Memory B cell (primary cell): Measurements from ENCODE around the gene LPGAT1.

Experiments
- ATAC-seq: fragments of 150-1000 bp; cut with Tn5 transposase; 2 replicates; pipeline ENCODE4 v1.10.0; 2021; ENCODE audit warnings: low read depth, mild to moderate bottlenecking, moderate library complexity
- DNase-seq, 2 donors: peaks; one replicate each; pipeline ENCODE4 v3.0.0; 2022; ENCODE audit warnings: low spot score in 2 of 2
- H3K27ac Mint-ChIP-seq: one replicate; pipeline ENCODE4 v1.8.0; 2022; ENCODE audit warnings: mild to moderate bottlenecking, moderate library complexity, mixed read lengths
- H3K27me3 Mint-ChIP-seq: one replicate; pipeline ENCODE4 v1.8.0; 2022; ENCODE audit warnings: mixed read lengths
- H3K36me3 Mint-ChIP-seq: one replicate; pipeline ENCODE4 v1.8.0; 2022; ENCODE audit warnings: mild to moderate bottlenecking, mixed read lengths
- H3K4me1 Mint-ChIP-seq: one replicate; pipeline ENCODE4 v1.8.0; 2022; ENCODE audit warnings: mixed read lengths
- H3K4me3 Mint-ChIP-seq: one replicate; pipeline ENCODE4 v1.8.0; 2022; ENCODE audit warnings: mild to moderate bottlenecking, moderate library complexity, mixed read lengths
- H3K9me3 Mint-ChIP-seq: one replicate; pipeline ENCODE4 v1.8.0; 2022; ENCODE audit warnings: mixed read lengths

LPGAT1 gene

GRCh38 chr1:211739671-211740411, 90.7 kb downstream of the LPGAT1 start:
- Mint-ChIP-seq H3K27me3 (peaks cover 2% of the 10 kb centered on the region), H3K4me3 (no peak overlapping the region), H3K9me3 (no peaks in the 10 kb centered on the region), H3K4me1 (peaks cover 20% of the 10 kb centered on the region), H3K27ac (no peak overlapping the region), H3K36me3 (no peaks in the 10 kb centered on the region)
- DNase-seq (no peak), ATAC-seq (peak; percentile 68)

- Mint-ChIP-seq H3K27ac (peak overlapping the region; percentile 28), H3K27me3 (peaks cover 2% of the 10 kb centered on the region), H3K9me3 (no peaks in the 10 kb centered on the region), H3K4me1 (peaks cover 20% of the 10 kb centered on the region), H3K36me3 (no peaks in the 10 kb centered on the region), H3K4me3 (no peak overlapping the region)
- ATAC-seq = no peak
- DNase-seq = no peak
Measured at GRCh38 chr1:211738691-211739301, 91.8 kb downstream of the LPGAT1 start.

DNA sequence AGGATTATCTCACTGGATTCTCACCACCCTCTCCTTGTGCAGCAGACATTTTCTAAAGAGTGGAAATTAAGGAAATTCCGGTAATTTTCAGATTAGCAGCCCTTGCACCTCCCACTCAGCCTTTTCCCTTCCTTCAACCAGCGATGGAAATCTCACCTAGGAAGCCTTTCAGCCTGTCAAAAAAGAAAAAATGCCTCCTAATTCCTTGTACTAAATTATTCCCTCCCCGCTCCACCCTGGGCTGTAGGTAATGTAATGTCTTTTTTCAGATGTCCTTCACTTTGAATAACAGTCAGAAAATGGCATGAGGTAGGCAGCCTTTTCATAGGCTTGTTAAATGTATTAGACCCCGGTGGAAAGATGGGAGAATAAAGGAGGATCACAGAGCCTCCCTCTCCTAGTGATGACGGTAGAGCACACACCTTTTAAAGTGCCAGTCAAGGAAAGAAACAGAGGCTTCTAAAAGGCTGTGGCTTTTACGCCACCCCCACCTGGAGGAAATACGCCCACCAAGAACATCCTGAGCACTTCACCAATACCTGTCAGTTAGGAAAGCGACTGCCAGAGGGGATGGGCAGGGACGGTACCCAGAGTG, 92.4 kb downstream of the LPGAT1 start:
- Mint-ChIP-seq H3K27ac (peak overlapping the region; percentile 28), H3K4me1 (peaks cover 20% of the 10 kb centered on the region), H3K36me3 (no peaks in the 10 kb centered on the region), H3K9me3 (no peaks in the 10 kb centered on the region), H3K4me3 (no peak overlapping the region), H3K27me3 (peaks cover 3% of the 10 kb centered on the region)
- no peak for ATAC-seq
- DNase-seq = no peak

DNA sequence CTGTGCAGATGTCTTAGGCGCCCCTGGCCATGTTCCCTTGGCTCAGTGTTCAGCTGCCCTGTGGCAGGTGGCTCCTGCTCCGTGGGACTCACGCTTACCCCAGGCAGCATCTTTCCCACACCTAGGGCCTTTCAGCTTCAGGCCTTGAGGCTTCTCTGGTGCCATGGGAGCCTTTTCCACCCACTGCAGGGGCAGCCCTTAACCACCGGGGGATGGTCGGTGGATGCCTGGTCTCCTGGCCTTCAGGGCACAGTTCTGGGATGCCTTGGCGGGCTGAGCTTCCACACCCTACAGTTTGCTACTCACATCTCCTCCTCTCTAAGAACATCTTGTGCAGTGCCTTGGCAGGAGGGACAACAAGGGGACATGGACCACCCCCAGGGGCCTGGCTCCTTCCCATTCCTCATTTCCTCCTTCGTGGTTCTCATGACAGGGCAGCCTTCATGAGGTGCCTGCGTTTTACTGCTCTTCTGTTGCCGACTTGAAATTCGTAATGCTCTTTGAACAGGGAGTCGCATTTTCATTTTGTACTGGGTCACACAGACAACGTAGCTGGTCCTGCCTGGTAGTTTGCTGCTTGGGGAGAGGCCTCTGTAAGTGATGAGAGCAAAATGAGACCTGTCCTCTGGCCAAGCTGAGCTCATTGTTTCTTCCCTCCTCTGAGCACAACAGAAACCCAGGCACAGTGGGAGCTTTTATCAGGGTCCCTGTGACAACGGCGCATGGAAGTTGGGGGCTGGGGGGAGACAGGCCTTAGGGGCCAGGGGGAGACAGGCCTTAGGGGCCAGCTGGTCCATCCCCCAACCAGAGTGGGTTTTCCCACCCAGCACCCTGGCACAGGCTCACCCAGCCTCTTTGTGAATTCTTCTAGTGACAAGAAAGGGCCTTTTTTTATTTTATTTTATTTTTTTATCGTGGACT, 93.2 kb downstream of the LPGAT1 start:
- DNase-seq (no peak), ATAC-seq (no peak)
- no peaks in the 10 kb centered on the region for H3K36me3 Mint-ChIP-seq
- H3K27me3 Mint-ChIP-seq = peaks cover 3% of the 10 kb centered on the region
- peaks cover 24% of the 10 kb centered on the region for H3K4me1 Mint-ChIP-seq
- no peak overlapping the region for H3K4me3 Mint-ChIP-seq
- no peaks in the 10 kb centered on the region for H3K9me3 Mint-ChIP-seq
- peak overlapping the region; percentile 30 for H3K27ac Mint-ChIP-seq

DNA sequence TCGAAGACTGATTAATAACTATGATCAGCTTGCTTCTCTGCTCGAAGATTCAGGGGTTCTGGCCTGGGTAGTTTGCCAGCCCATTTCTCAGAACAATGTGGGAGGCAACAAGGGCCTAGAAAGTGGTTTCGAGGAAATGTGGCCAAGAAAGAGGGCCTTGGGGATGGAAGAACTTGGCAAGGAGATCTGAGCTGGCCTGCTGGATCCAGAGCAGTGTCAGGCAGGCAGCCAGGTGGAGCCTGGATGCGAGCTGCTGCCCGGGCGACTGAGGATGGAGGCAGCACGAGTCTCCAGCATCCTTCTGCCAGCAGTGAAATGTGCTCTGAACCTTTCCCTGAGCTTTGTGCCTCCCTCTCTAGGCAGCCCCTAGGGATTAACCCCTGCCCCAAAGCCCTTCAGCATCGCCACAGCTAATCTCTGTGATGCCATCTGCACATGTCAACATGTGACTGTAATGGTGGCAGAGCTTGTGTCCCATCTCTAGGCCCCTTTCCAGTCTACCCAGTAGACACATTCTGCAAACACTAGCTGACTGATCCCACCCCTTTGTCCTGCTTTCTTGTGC, 94.1 kb downstream of the LPGAT1 start:
- ATAC-seq = no peak
- no peak overlapping the region for H3K4me3 Mint-ChIP-seq
- H3K4me1 Mint-ChIP-seq = peaks cover 27% of the 10 kb centered on the region
- peaks cover 3% of the 10 kb centered on the region for H3K27me3 Mint-ChIP-seq
- no peak for DNase-seq
- H3K9me3 Mint-ChIP-seq = no peaks in the 10 kb centered on the region
- no peaks in the 10 kb centered on the region for H3K36me3 Mint-ChIP-seq
- no peak overlapping the region for H3K27ac Mint-ChIP-seq

DNA sequence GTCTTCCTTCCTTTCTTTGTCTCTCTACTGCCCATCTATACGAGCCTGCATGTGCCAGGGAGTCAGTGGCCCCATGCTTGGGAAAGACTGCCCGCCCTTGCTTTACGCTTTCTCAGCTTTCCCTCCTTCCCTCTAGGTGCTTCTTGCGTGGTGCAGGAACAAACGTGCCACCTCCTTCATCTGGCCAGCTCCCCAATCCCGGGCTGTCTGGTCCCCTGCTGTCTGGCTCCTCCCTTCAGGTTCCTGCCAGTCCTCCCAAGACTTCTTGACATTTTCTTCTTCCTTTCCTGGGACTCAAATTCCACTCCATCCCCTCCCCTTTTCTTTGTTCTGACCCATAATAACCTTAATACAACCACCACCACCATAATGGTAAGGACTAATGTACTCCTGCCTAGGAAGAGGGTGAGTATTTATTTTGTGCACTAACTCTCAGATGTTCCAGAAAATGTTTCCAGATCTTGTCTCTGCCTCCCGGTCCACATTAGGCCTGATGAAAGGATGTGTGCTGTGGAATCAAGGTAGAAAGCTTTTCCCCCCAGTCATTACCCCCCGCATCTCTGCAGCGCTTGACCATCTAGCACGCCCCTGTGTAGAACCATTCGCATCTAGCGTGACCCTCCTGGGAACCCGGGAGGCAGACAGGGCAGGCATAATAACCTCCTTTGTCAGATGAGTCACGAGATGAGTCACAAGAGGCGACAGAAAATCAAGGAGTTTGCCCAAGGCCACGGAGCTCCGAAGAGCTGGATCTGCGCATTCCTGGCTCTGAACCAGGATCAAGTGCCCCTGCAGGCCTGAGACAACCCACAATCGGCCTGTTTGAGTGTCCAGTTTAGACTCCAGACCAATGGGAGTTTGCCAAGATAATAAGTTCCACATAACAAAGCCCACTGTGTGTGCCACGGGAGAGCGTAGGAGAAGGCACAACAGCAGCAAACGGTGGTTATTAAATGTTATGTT, 95.1 kb downstream of the LPGAT1 start:
- H3K9me3 Mint-ChIP-seq = no peaks in the 10 kb centered on the region
- no peaks in the 10 kb centered on the region for H3K36me3 Mint-ChIP-seq
- H3K4me1 Mint-ChIP-seq = peaks cover 27% of the 10 kb centered on the region
- no peak for DNase-seq
- no peak overlapping the region for H3K27ac Mint-ChIP-seq
- H3K27me3 Mint-ChIP-seq = peaks cover 3% of the 10 kb centered on the region
- no peak for ATAC-seq
- no peak overlapping the region for H3K4me3 Mint-ChIP-seq

DNA sequence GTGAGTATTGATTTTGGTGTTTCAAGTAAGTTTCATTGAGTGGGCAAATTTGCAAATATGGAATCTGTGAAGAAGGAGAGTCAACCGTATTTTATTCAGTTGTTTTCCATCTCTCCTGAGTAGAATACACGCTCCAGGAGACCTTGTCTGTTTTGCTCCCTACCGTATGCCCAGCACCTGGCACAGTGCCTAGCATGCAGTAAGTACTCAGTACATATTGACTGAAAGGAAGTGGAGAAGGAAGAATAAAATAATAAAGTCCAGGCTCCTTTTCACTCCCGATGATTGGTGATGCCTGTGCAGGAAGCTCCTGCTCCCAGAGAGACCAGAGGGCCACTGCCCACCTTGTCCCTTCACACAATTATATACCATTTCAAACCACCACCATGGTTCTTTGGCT, 95.8 kb downstream of the LPGAT1 start:
- no peak overlapping the region for H3K27ac Mint-ChIP-seq
- H3K4me1 Mint-ChIP-seq = peaks cover 23% of the 10 kb centered on the region
- ATAC-seq (no peak), DNase-seq (no peak)
- peaks cover 3% of the 10 kb centered on the region for H3K27me3 Mint-ChIP-seq
- H3K36me3 Mint-ChIP-seq = no peaks in the 10 kb centered on the region
- no peak overlapping the region for H3K4me3 Mint-ChIP-seq
- no peaks in the 10 kb centered on the region for H3K9me3 Mint-ChIP-seq

- Mint-ChIP-seq H3K4me3 (no peak overlapping the region), H3K4me1 (peaks cover 19% of the 10 kb centered on the region), H3K27me3 (peaks cover 3% of the 10 kb centered on the region), H3K36me3 (no peaks in the 10 kb centered on the region), H3K9me3 (no peaks in the 10 kb centered on the region), H3K27ac (no peak overlapping the region)
- ATAC-seq (no peak), DNase-seq (no peak)
Measured at GRCh38 chr1:211734359-211734758, 96.2 kb downstream of the LPGAT1 start.

DNA sequence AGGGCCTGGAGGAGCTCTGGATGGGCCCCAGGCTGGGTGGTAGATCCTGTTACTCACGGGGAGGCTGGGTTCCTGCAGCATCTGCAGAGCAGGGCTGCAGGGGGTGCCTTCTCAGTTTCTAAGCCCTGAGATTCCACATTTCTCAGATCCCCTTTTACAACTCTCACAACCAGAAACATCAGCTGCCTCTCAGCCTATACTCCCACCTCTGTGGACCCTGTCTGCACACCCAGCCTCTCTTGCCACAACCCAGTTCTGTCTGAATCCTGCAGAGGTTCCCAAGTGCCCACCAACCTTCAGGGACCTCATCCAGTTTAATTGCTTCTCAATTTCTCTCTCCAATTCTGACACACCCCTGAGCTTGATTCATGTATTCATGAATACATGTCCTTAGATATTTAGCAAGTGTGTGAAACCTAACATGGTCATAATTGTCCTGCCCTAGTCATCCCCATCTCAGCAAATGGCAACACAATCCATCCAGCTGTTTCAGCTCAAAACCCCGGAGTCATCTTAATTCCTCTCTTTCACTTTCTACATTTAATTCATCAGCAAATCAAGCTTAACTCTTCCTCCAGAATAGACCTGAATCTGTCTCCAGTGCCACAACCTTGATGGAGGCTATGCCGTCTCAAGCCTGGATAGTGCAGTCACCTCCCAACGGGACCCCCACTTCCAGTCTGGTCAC, 98.1 kb downstream of the LPGAT1 start:
- Mint-ChIP-seq H3K9me3 (no peaks in the 10 kb centered on the region), H3K27me3 (peaks cover 3% of the 10 kb centered on the region), H3K4me3 (no peak overlapping the region), H3K36me3 (no peaks in the 10 kb centered on the region), H3K27ac (no peak overlapping the region), H3K4me1 (peaks cover 7% of the 10 kb centered on the region)
- no peak for DNase-seq
- ATAC-seq = no peak

GRCh38 chr1:211731456-211732292, 98.9 kb downstream of the LPGAT1 start:
- Mint-ChIP-seq H3K4me1 (peaks cover 7% of the 10 kb centered on the region), H3K36me3 (no peaks in the 10 kb centered on the region), H3K27me3 (peaks cover 3% of the 10 kb centered on the region), H3K27ac (no peak overlapping the region), H3K4me3 (no peak overlapping the region), H3K9me3 (no peaks in the 10 kb centered on the region)
- DNase-seq (no peak), ATAC-seq (no peak)

DNA sequence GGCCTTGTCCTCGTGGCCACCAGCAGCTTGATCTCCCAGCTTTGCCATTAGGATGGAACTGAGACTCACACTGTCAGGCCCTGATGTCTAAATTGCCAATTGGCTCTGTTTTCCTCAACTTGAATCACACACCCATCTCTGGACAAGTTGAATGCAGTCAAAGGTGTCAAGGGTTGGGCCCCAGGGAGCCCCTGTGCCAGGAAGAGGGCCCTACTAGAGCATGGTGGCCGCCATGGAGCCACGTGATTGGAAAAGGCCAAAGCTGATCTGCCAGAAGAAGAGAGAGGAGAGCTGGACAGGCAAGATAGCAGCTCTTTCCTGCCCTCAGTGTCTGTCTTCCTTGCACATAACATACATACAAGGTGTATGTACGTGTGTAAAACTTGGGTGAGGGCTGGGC, 100.2 kb downstream of the LPGAT1 start:
- H3K27ac Mint-ChIP-seq = no peak overlapping the region
- H3K27me3 Mint-ChIP-seq = peaks cover 4% of the 10 kb centered on the region

DNA sequence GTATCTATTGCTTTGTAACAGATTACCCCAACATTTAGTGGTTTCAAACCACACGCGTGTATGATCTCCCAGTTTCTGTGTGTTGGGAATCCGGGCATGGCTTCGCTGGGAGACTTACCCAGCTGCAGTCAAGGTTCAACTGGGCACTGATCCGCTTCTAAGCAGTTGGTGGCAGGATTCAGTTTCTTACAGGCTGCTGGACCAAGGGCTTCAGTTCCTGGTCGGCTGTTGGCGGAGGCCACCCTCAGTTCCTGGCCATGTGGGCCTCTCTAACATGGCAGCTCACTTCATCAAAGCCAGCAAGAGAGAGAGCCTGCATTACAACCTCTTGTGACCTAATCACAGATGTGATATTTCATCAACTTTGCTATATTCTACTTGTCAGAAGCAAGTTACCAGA, 101.3 kb downstream of the LPGAT1 start:
- H3K27ac Mint-ChIP-seq = no peak overlapping the region
- no peak overlapping the region for H3K4me3 Mint-ChIP-seq
- H3K4me1 Mint-ChIP-seq = peaks cover 7% of the 10 kb centered on the region
- peaks cover 4% of the 10 kb centered on the region for H3K27me3 Mint-ChIP-seq
- no peak for DNase-seq
- no peaks in the 10 kb centered on the region for H3K9me3 Mint-ChIP-seq
- ATAC-seq = no peak
- H3K36me3 Mint-ChIP-seq = no peaks in the 10 kb centered on the region

More for the DNA sequence above, 100.2 kb downstream of the LPGAT1 start:
- no peaks in the 10 kb centered on the region for H3K36me3 Mint-ChIP-seq
- DNase-seq = no peak
- H3K4me3 Mint-ChIP-seq = no peak overlapping the region
- no peak for ATAC-seq
- no peaks in the 10 kb centered on the region for H3K9me3 Mint-ChIP-seq
- peaks cover 7% of the 10 kb centered on the region for H3K4me1 Mint-ChIP-seq
